Suprapubic skin (tissue), 4 donors: ENCODE measurements around the gene RGS1. TPM values are rescaled to one million over a fixed set of nuclear protein-coding genes. Genes with fewer than 3 reads are reported as not detected.

Experiments
- DNase-seq, 2 donors: peaks; one replicate each; pipeline ENCODE4 v3.0.0-alpha.2; 2019; ENCODE audit warnings: low spot score in 2 of 2
- H3K27ac ChIP-seq: fragments of 200-600 bp; sonication (generic); one replicate; pipeline ENCODE4 v1.5.1; 2019
- H3K27me3 ChIP-seq: fragments of 200-600 bp; sonication (generic); one replicate; pipeline ENCODE4 v1.5.1; 2019
- H3K36me3 ChIP-seq: fragments of 200-600 bp; sonication (generic); one replicate; pipeline ENCODE4 v1.5.1; 2019
- H3K4me1 ChIP-seq: fragments of 200-600 bp; sonication (generic); one replicate; pipeline ENCODE4 v1.5.1; 2019
- H3K4me3 ChIP-seq: fragments of 200-600 bp; sonication (generic); one replicate; pipeline ENCODE4 v1.5.1; 2019; ENCODE audit warnings: mild to moderate bottlenecking
- H3K9me3 ChIP-seq: fragments of 200-600 bp; sonication (generic); one replicate; pipeline ENCODE4 v1.5.1; 2019
- CTCF ChIP-seq, 2 donors: fragments of 200-600 bp in 1 of 2; fragments of 450-650 bp in 1 of 2; sonication (generic) in 1 of 2; IDR thresholded peaks; one replicate each; pipeline ENCODE4 v1.5.1; 2016 to 2019; ENCODE audit warnings: antibody characterized with exemption in 2 of 2, mild to moderate bottlenecking in 1 of 2, moderate library complexity in 1 of 2
- EP300 ChIP-seq: sonication (generic); formaldehyde crosslinking; IDR thresholded peaks from one replicate; pipeline ENCODE4 v1.6.1; 2017; ENCODE audit warnings: antibody characterized with exemption
- POLR2A ChIP-seq, 2 donors: fragments of 450-650 bp; IDR thresholded peaks; one replicate each; pipeline ENCODE4 v1.6.1; 2017; ENCODE audit warnings: antibody characterized with exemption in 2 of 2, mild to moderate bottlenecking in 2 of 2, moderate library complexity in 2 of 2
- POLR2AphosphoS5 ChIP-seq, 3 donors: sonication (generic); formaldehyde crosslinking; IDR thresholded peaks; one replicate each; pipeline ENCODE4 v1.6.1; 2017; ENCODE audit warnings: antibody characterized with exemption in 3 of 3
- WGBS: methylation state at CpG from one replicate; pipeline ENCODE4 v1.1.5; 2018; 5-methylcytosine and 5-hydroxymethylcytosine counted together
- total RNA-seq, 4 donors: library from RNA; depleted of rRNA; stranded (reverse); fragments of >200 nt; gene quantifications; one replicate each; pipeline ENCODE4 v1.1.0, GENCODE V29; 2016

Gene RGS1
- total RNA-seq, 4 donors from 2014 or later, result 5.3 to 20.8 (median 13.8) TPM

DNA sequence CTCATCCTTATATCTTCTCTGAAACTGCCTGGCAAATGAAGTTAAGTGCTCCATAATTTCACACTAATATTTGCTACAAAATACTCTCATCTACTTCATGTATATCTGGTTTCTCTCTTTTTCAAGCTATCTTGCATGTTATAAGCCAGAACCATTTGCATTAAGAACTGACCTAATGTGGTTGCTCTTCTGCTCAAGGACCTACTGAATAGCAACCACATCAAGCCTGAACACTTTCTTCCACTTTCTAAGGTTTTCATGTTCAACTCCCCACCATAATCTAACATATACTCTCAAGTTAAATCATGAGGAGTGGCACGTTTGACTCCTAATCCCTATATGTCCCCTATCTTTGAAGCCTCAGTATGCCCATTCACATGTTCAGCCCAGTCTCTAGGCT, 27.2 kb downstream of the RGS1 start:
- H3K4me3 ChIP-seq, result no peak overlapping the region
- no peaks in the 10 kb centered on the region for H3K36me3 ChIP-seq
- H3K27ac ChIP-seq, result no peak overlapping the region
- no peaks in the 10 kb centered on the region for H3K27me3 ChIP-seq
- no peaks in the 10 kb centered on the region for H3K9me3 ChIP-seq
- WGBS, result 88% methylated on average over 1 of the region's 1 CpG
- peaks cover 2% of the 10 kb centered on the region for H3K4me1 ChIP-seq
- TF ChIP-seq POLR2A (IDR thresholded peaks at IDR 0.05) (no peak), CTCF (IDR thresholded peaks at IDR 0.05) (no peak), POLR2AphosphoS5 (IDR thresholded peaks at IDR 0.05) (no peak), EP300 (no peak)
- no peak for DNase-seq

- H3K27ac ChIP-seq, result no peak overlapping the region
- H3K4me3 ChIP-seq, result no peak overlapping the region
- no peak for DNase-seq
- H3K36me3 ChIP-seq, result no peaks in the 10 kb centered on the region
- H3K4me1 ChIP-seq, result peaks cover 2% of the 10 kb centered on the region
- WGBS, result 90% methylated on average over 3 of the region's 3 CpGs
- H3K9me3 ChIP-seq, result no peaks in the 10 kb centered on the region
- no peaks in the 10 kb centered on the region for H3K27me3 ChIP-seq
- TF ChIP-seq CTCF (IDR thresholded peaks at IDR 0.05) (no peak), POLR2A (IDR thresholded peaks at IDR 0.05) (no peak), EP300 (no peak), POLR2AphosphoS5 (IDR thresholded peaks at IDR 0.05) (no peak)
Observed at GRCh38 chr1:192603218-192603787, 27.7 kb downstream of the RGS1 start.

GRCh38 chr1:192604979-192605620, 29.5 kb downstream of the RGS1 start:
- WGBS, result 62% methylated on average over 3 of the region's 3 CpGs
- Histone ChIP-seq H3K27ac (no peak overlapping the region), H3K4me1 (peaks cover 2% of the 10 kb centered on the region), H3K9me3 (no peaks in the 10 kb centered on the region), H3K27me3 (no peaks in the 10 kb centered on the region), H3K36me3 (no peaks in the 10 kb centered on the region), H3K4me3 (no peak overlapping the region)
- no peak for DNase-seq
- TF ChIP-seq EP300, result no peak
- no peak for TF ChIP-seq CTCF (IDR thresholded peaks at IDR 0.05)
- no peak for TF ChIP-seq POLR2AphosphoS5 (IDR thresholded peaks at IDR 0.05)
- no peak for TF ChIP-seq POLR2A (IDR thresholded peaks at IDR 0.05)

GRCh38 chr1:192608671-192609070, 33.1 kb downstream of the RGS1 start:
- no peak overlapping the region for H3K4me3 ChIP-seq
- peaks cover 2% of the 10 kb centered on the region for H3K4me1 ChIP-seq
- no peak for TF ChIP-seq EP300
- no peak for TF ChIP-seq POLR2AphosphoS5 (IDR thresholded peaks at IDR 0.05)
- TF ChIP-seq CTCF (IDR thresholded peaks at IDR 0.05), result no peak
- no peak for TF ChIP-seq POLR2A (IDR thresholded peaks at IDR 0.05)
- 94% methylated on average over 2 of the region's 2 CpGs for WGBS
- H3K36me3 ChIP-seq, result no peaks in the 10 kb centered on the region
- H3K9me3 ChIP-seq, result no peaks in the 10 kb centered on the region
- no peak overlapping the region for H3K27ac ChIP-seq
- no peaks in the 10 kb centered on the region for H3K27me3 ChIP-seq
- no peak for DNase-seq

- H3K27ac ChIP-seq, result no peak overlapping the region
- no peak overlapping the region for H3K4me3 ChIP-seq
- no peaks in the 10 kb centered on the region for H3K9me3 ChIP-seq
- H3K36me3 ChIP-seq, result no peaks in the 10 kb centered on the region
- H3K4me1 ChIP-seq, result peaks cover 2% of the 10 kb centered on the region
- peak; percentile 79 to 81 for DNase-seq
- no peak for TF ChIP-seq CTCF (IDR thresholded peaks at IDR 0.05)
- no peak for TF ChIP-seq POLR2AphosphoS5 (IDR thresholded peaks at IDR 0.05)
- no peak for TF ChIP-seq POLR2A (IDR thresholded peaks at IDR 0.05)
- no peaks in the 10 kb centered on the region for H3K27me3 ChIP-seq
- WGBS, result 71% methylated on average over 12 of the region's 12 CpGs
Observed at GRCh38 chr1:192609110-192610079, 33.8 kb downstream of the RGS1 start.
